KG1 (cell line): Measurements from ENCODE around the gene UBE2E3.
A peak's percentile ranks its signal among the peaks of the same experiment; 100 is the strongest.
"Not testable (repeated sequence)": the region's sequence is repeated elsewhere in the genome, so short reads cannot be mapped to it uniquely, and the experiment has no call there.

Source experiments
- DNase-seq: peaks from one replicate; lab custom pipeline; 2025; lab: John Stamatoyannopoulos, UW

The UBE2E3 gene

DNA sequence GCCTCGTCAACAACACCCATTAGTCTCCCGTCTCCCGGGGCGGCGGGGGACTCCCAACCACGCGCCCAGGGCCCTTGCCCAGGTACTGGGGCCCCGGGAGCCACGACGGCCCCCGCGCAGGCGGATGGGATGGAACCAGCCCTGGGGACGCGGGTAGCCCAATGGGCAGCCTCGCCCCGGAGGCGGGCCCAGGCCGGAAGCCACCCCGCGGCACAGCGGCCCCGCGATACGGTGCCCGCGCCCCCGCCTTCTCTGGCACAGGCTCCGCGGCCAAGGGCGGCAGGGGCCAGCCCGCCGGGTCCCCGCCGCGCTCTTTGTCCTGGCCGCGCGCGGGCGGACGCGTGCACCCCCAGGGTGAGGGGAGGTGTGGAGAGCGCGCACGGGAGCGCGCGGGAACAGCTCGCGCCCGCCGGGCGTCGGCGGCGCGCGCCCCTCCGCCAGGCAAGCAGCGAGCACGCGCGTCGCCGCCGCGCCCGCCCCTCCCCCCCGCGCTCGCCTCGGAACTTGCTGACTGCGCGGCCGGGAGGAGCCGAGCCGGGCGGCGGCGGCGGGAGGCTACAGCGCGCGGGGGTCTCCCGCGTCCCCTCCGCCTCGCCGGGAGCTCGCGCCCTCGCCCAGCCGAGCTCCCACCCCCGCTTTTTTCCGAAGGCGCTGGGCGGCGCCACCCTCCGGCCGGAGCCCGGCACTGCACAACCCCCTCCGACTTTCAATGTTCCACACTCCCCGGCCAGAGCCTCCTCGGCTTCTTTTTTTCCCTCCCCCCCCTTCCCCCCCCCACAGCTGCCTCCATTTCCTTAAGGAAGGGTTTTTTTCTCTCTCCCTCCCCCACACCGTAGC lies at the start of gene UBE2E3:
TSS of gene UBE2E3 (plus strand) at position 500 of the 837 bp plus-strand sequence. CDS start 1,438 bp downstream, outside the sequence.
- DNase-seq: peak; percentile 40

- DNase-seq: no peak
Measured at GRCh38 chr2:180931841-180932240, 48.6 kb upstream of the UBE2E3 start.

DNA sequence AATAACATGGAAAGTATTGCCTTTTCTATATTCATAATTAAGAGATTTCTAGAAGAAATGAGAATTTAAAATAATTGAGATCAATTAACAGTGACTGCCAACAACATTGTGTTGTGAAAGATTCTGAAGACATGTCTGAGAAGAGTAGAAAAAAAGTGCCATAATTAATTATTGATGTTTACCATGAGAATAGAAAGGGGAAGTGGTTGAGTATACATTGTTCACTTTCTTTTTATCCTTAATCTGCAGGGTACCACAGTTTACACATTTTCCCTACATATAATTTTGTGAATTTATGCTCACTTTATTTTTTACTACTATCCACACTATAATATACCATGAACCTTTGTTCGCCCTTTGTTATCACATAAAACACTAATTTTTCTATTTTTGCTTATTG lies 47.1 kb upstream of the UBE2E3 start:
- DNase-seq: no peak

DNA sequence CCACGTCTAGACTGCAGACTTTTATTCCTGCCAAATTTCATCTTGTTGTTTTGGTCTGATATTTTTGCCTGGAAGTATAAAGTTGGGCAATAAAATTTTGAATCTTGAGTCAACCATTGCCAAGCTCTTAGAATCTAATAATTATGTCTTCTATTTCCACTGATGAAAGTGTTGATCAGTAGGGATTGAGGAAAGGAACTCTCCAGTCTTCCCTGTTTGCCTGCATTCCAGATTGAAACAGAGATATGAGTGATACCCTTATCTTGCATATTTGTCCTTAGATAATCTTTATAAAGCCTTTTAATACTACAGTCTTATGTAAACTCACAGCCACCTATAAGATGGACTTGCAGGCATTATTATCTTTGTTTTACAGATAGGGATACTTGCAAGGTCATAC lies 45.5 kb upstream of the UBE2E3 start:
- no peak for DNase-seq

DNA sequence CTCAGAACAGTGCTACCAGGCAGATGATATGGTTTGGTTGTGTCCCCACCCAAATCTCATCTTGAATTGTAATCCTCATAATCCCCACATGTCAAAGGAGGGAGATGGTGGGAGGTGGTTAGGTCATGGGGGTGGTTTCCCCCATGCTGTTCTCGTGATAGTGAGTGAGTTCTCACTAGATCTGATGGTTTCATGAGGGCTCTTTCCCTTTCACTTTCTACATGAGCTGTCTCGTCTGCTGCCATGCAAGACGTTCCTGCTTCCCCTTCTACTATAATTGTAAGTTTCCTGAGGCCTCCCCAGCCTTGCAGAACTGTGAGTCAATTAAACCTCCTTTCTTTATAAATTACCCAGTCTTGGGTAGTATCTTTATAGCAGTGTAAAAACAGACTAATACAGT lies 42.9 kb upstream of the UBE2E3 start:
- not testable (repeated sequence) for DNase-seq

GRCh38 chr2:180938451-180938850 lies 42.0 kb upstream of the UBE2E3 start:
- no peak for DNase-seq

- no peak for DNase-seq
Measured at GRCh38 chr2:180943275-180943674, 37.1 kb upstream of the UBE2E3 start.

DNA sequence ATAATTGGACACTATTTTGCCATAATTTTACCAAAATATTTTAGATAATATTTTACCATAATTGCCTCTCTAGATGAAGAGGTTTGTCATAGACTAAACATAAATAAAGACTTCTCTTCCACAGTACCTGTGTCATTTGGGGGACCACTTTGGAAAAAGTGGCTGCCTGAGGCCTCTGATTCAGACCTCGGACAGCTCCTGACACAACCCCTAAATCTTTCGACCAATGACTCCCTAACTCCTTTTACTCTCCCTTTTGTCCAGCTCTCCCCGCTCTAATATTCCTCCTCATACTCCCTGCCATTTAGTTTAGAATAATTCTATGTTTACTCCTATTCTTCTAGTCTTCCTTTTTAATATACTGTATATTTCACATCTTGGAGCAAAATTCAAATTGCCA lies 36.0 kb upstream of the UBE2E3 start:
- DNase-seq: no peak

DNA sequence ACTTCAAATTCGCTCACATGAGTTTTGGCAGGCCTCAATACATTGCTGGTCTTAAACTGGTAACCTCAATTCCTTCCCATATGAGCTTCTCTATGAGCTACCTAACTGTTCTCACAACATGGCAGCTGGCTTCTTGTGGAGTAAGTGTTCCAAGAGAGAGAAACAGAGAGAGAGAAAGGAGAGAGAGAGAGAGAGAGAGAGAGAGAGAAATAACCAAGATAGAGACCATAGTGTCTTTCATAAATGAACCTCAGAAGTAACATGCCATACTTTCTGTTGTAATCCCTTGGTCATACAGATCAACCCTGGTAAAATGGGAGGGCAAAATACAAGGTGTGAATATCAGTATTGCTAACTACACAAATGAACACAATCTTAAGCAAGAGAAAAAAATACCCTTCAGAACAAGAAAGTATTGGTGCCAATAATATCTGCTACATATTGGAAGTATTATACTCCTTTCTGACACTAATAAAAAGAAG lies 33.2 kb upstream of the UBE2E3 start:
- DNase-seq: no peak

- no peak for DNase-seq
Measured at GRCh38 chr2:180949896-180950295, 30.5 kb upstream of the UBE2E3 start.

DNA sequence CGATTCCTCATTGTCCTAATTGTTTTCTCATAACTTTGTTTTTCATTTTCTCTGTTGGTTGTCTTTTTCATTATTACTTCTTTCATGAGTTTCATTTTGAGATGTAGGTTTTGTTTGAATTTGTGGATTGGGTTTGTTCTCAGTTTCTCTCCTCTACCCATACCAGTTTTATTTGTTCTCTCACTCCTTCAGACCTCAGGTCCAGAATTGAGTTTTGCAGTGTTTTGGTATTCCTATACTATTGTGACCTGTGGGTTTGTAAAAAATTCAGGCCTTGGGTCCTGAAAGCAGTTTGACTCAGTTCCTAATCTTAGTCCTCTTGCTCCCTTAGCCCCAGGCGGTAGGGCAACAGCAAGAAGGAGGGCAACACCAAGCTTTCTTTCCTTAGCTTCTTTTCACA lies 28.3 kb upstream of the UBE2E3 start:
- no peak for DNase-seq

DNA sequence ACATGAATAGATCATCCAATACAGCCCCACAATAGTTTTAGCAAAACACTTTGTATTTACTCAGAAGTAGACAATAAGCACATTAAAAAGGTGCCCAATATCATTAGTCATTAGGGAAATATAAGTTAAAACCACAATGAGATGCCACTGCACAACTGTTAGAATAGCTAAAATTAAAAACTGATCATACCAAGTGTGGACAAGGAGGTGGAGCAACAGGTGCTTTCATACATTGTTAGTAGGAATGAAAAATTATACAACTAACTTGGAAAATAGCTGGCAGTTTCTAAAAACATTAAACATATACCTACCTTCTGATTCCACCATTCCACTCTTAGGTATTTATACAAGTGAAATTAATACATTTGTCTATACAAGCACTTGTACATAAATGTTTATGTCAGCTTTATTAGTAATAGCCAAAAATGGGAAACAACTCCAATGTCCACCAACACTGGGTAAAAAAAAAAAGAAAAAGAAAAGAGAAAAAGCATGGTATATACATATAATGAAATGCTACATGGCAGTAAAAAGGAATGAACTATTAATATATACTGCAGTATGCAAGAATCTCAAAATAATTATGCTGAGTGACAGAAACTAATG lies 27.6 kb upstream of the UBE2E3 start:
- no peak for DNase-seq

GRCh38 chr2:180953550-180953949 lies 26.9 kb upstream of the UBE2E3 start:
- DNase-seq: no peak

DNA sequence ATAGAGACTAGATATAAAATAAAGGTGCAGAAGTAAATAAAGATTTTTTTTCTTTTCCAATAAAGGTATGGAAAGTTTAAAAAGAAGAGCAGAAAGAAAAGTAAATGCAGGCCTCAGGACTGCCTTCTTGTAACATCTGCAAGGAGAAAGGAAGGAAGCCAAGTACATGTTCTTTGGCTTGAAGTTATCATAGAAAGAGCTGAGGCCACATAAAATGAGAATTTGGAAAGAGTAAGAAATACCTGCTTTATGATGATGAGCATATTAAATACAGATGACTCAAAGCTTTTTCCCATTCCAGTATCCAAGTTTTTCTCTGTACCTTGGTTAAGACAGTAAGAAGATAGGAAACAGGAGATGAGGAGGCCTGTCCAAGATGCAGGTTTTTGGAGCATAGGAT lies 25.3 kb upstream of the UBE2E3 start:
- no peak for DNase-seq

GRCh38 chr2:180959787-180960186 lies 20.6 kb upstream of the UBE2E3 start:
- DNase-seq: no peak

GRCh38 chr2:180960982-180961381 lies 19.4 kb upstream of the UBE2E3 start:
- DNase-seq: no peak

- no peak for DNase-seq
Measured at GRCh38 chr2:180962727-180963314, 17.6 kb upstream of the UBE2E3 start.

DNA sequence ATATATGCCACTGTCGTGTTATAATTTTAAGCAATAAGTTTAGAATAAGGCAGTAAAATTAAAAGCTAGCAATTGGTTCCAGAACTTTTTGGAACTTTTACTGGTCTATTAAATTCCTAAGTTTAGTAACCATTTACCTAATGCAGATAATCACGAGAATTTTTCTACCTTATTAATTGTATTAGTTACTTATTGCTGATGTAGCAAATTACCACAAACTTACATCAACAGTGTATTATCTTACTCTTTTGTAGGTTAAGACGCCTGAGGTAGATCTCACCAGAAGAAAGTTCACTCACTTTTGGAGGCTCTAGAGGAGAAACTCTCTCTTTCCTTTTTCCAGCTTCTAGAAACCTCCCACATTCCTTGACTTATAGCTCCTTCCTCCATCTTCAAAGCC lies 14.0 kb upstream of the UBE2E3 start:
- no peak for DNase-seq

- no peak for DNase-seq
Measured at GRCh38 chr2:180969124-180969523, 11.3 kb upstream of the UBE2E3 start.

GRCh38 chr2:180970016-180970415 lies 10.4 kb upstream of the UBE2E3 start:
- no peak for DNase-seq

- DNase-seq: no peak
Measured at GRCh38 chr2:180971811-180972210, 8.6 kb upstream of the UBE2E3 start.

- DNase-seq: no peak
Measured at GRCh38 chr2:180975585-180975984, 4.8 kb upstream of the UBE2E3 start.
